ENCODE measurements around the gene FAM174B. TPM values are rescaled to one million over a fixed set of nuclear protein-coding genes. Genes with fewer than 3 reads are reported as not detected.

Gene FAM174B
- total RNA-seq, 1 donor from 2014 or later: 9.6 TPM

DNA sequence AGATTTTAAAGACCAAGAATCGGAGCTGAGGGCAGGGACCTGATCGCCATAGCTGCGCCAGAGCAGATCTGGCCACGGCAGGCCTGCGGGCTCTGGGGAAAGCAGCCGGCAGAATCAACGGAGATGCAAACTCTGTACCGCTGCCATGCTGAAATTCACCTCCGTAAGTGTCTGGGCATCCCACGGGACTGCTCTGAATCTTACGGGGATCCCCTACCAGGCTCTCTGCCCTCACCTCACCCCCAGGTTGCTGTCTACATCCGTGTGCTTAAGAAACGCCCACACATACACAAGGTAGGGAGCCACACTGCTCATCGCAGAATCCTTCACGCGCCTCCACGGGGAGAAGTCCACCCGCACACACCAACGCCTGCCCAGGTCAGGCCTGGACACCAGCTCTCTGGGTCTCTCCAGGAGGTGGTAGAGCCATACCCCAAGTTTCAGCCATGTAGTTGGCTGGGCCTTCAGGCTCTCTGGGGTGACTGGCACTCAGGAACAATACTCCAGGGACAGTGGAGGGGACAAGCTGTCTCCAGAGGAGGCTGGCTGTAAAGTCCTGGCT lies 33.5 kb downstream of the FAM174B start:
- H3K4me3 ChIP-seq (ENCODE audit: low read depth, low read length): no peak overlapping the region
- DNase-seq (ENCODE audit: low read depth): no peak
- TF ChIP-seq, protein P1, sequence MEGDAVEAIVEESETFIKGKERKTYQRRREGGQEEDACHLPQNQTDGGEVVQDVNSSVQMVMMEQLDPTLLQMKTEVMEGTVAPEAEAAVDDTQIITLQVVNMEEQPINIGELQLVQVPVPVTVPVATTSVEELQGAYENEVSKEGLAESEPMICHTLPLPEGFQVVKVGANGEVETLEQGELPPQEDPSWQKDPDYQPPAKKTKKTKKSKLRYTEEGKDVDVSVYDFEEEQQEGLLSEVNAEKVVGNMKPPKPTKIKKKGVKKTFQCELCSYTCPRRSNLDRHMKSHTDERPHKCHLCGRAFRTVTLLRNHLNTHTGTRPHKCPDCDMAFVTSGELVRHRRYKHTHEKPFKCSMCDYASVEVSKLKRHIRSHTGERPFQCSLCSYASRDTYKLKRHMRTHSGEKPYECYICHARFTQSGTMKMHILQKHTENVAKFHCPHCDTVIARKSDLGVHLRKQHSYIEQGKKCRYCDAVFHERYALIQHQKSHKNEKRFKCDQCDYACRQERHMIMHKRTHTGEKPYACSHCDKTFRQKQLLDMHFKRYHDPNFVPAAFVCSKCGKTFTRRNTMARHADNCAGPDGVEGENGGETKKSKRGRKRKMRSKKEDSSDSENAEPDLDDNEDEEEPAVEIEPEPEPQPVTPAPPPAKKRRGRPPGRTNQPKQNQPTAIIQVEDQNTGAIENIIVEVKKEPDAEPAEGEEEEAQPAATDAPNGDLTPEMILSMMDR (conservative IDR thresholded peaks at IDR 0.05; ENCODE audit: low read depth, low read length): no peak

DNA sequence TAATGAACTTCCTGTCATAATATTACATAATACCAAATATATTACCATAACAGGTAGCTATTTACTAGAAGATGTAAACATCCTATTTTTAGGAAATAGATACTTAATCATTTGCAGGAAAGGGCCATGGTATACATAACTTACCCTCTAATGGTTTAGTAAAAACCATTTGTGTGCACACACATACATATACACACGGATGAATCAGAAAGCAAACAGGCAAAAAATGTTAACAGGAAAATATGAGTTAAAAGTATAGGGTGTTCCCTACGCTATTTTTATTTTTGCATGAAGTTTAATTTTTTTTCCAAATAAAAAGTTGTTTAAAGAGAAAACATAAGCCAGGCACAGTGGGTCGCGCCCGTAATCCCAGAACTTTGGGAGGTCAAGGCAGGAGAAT lies 34.6 kb downstream of the FAM174B start:
- TF ChIP-seq, protein P1 (conservative IDR thresholded peaks at IDR 0.05; ENCODE audit: low read depth, low read length): no peak
- no peak for DNase-seq (ENCODE audit: low read depth)
- H3K4me3 ChIP-seq (ENCODE audit: low read depth, low read length): no peak overlapping the region

DNA sequence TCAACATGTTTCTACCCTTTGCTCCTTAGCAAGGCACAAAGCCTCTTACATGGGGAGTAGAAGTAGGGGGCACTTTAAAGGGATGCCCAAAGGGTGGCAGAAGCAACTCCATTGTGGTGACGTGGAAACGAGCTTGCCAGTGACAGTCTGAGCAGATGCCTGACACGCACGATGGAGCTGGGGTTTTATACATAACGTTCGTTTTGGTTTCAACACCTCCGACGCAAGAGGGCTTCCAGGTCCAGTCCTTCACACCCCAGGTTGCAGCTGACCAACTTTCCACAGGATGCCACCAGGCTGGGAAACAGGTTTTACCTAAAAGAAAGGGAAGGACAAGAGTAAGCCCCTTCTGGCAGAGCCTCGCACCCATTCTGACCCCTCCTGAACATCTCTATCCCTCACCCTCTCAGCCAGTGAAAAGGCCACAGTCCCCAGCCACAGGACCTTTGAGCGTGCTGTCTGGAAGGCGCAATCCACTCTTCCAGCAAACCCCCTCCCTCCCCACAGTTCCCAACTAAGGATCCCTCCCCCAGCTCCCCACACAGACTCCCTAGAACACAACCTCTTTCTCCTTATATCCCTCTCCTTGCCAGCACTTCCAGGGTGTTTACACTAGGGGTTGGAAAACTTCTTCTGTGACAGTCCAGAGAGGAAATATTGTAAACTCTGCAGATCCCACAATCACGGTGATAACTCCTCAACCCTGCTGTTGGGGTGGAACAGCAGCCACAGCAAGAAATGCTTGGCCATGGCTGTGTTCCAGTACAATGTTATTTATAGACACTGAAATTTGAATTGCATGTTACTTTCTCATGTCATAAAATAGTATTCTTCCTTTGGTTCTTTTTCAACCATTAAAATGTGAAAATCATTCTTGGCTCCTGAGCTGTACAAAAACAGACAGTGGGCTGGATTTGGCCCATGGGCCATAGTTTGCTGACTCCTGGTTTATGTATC lies 36.2 kb downstream of the FAM174B start:
- no peak for DNase-seq (ENCODE audit: low read depth)
- no peak overlapping the region for H3K4me3 ChIP-seq (ENCODE audit: low read depth, low read length)
- TF ChIP-seq, protein P1 (conservative IDR thresholded peaks at IDR 0.05; ENCODE audit: low read depth, low read length): no peak

DNA sequence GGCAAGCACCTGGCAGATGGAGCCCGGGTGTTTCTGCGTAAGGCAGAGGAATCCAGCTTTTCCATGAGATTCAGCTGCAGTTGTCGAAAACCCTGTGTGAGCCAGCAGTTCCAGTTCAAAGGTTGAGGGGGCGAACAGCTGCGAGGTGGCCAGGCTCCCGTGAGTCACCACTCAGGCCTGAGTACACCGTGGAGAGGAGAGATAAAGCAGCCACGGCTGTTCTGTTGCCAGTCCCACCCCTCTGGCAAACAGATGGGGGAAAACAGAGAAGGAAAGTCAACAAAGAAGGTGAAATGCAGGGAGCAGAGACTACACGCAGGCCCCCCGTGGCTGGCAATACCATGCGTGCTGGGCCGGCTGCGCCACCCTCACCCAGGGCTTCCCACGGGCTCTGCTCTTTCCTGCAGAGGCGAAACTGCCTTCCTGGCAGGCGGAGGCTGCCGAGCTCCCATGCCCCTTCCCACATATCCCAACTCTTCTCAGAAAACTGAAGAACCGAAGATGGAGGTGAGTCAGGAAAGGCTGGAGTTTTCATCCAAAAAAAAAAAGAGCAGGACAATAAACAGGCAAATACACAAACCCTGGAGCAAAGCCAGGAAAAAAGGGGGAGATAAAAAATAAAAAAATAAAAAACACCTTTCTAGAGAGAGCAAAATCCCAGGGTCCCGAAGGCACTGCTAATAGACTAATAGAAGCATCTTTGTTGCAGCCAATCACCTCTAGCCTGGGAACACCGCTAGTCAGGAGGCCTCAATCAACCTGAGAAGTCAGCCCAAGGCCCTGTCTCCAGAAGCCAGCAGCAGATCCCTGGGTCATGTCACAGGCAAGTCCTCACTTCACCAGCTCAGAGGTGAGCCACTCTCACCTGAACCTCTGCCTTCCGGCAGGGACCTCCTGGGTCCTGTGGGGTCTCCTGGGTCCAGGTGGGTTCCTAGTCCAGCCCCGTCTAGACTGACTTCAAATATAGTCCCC lies 37.7 kb downstream of the FAM174B start:
- H3K4me3 ChIP-seq (ENCODE audit: low read depth, low read length): no peak overlapping the region
- peak; percentile 9 for DNase-seq (ENCODE audit: low read depth)
- TF ChIP-seq, protein P1 (conservative IDR thresholded peaks at IDR 0.05; ENCODE audit: low read depth, low read length): no peak

DNA sequence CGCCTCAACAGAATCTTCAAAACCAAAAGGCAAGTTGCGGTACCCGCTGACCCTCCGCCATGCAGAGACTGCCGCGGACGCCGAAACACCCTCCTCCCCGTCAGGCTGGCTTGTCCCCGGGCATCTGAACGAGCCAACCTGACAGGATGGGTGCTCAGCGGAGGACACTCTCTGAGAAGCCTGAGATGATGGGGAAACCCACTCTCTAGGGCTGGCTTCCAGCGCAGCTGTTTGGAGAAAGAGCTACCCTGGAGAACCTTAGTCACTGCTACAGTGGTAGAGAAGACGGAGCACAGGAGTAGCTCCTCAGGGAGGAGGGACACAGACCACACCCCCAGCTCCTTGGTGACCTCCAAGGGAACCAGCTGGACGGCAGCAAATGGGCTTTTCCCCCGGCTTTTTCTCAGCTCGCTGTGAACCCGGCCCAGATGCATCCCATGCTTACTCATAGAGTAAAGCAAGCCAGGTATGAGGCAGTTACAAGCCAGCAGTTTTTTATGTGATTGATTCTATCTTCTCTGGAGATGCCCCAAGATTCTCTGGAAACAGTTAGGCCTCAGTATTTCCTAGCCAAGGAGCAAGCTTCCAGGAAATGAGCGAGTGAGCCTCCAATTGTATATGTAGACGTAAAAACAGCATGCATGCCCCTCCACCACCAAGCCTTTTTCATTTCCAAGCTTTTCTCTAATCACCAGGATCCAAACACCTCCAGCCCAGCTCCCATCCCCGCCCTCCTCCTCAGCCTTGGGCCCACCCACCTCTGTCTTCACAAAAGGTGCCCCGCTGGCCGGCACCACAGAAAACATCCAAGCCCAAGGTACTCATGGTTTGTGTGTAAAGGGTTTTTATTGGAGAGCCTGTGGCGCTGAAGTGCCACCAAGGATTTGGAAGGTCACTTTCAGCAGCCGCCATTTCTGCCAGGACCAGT lies 38.7 kb downstream of the FAM174B start:
- no peak for DNase-seq (ENCODE audit: low read depth)
- no peak overlapping the region for H3K4me3 ChIP-seq (ENCODE audit: low read depth, low read length)
- TF ChIP-seq, protein P1 (conservative IDR thresholded peaks at IDR 0.05; ENCODE audit: low read depth, low read length): no peak

All from epithelial cell of proximal tubule (primary cell).